ENCODE results near the gene JOSD2. TPM values are rescaled to one million over a fixed set of nuclear protein-coding genes. Genes with fewer than 3 reads are reported as not detected.

JOSD2 gene
- total RNA-seq, 2 experiments from 2014 or later: 17.2 to 17.9 TPM

GRCh38 chr19:50459067-50459456, 51.9 kb downstream of the JOSD2 start:
- intact Hi-C loops (cut with micrococcal nuclease): no loop called here
- no peak overlapping the region for H3K27ac Mint-ChIP-seq
- H3K9me3 Mint-ChIP-seq: no peaks in the 10 kb centered on the region
- peaks cover 33% of the 10 kb centered on the region for H3K27me3 Mint-ChIP-seq (ENCODE audit: low read depth)
- peaks cover 15% of the 10 kb centered on the region for H3K4me1 Mint-ChIP-seq (ENCODE audit: low read depth)
- H3K36me3 Mint-ChIP-seq (ENCODE audit: low read depth): no peaks in the 10 kb centered on the region
- no peak overlapping the region for H3K4me3 Mint-ChIP-seq
- DNase-seq: no peak
- CTCF ChIA-PET: no interaction called here

DNA sequence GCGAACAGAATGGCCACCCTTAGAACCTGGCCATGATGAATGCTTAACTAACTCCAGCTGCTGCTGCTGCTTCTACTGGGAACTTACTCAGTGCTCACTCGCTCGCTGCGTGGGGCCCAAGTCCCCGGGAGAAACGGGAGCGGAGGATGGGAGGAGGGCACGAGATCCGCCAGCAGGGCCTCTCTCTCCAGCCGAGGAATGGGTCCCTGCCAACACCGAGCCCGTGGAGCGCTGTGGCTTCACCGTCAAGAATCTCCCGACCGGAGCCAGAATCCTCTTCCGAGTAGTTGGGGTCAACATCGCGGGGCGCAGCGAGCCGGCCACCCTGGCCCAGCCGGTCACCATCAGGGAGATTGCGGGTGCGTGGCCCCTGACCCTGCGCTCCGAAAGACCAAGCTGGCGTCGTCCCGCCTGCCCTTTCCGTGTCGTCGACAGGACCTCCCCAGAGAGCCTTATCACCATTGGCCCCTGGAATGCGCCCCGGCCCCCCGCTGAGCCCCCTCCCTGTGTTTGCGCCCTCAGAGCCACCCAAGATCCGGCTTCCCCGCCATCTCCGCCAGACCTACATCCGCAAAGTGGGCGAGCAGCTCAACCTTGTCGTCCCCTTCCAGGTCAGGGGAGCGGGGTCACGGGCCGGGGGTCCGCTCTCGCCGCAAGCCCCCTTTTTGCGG, 52.5 kb downstream of the JOSD2 start:
- intact Hi-C loops (cut with micrococcal nuclease): no loop called here
- peaks cover 33% of the 10 kb centered on the region for H3K27me3 Mint-ChIP-seq (ENCODE audit: low read depth)
- H3K36me3 Mint-ChIP-seq (ENCODE audit: low read depth): no peaks in the 10 kb centered on the region
- no peaks in the 10 kb centered on the region for H3K9me3 Mint-ChIP-seq
- H3K4me3 Mint-ChIP-seq: no peak overlapping the region
- CTCF ChIA-PET: interaction anchor here (0.8 kb wide), 1 partner anchor 101 kb away, joined by 5 read pairs; no protein-coding TSS in a partner anchor
- no peak overlapping the region for H3K27ac Mint-ChIP-seq
- peaks cover 15% of the 10 kb centered on the region for H3K4me1 Mint-ChIP-seq (ENCODE audit: low read depth)
- DNase-seq: no peak

DNA sequence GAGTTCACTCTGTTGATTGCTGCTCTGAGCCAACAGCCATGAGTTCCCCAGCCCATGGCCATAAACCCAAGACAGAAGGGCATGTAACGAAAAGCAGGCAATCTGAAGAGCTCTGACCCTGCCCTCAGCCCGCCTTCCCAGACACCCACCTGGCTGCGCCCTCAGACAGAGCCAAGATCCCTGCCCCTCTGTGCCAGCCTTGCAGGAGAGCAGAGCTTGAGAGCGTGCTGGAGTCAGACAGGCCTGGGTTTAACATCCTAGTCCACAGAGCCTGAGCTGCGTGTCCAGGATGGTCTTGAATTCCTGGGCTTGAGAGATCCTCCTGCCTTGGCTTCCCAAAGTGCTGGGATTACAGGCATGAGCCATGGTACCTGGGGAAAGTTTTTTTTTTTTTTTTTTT, 53.7 kb downstream of the JOSD2 start:
- H3K36me3 Mint-ChIP-seq (ENCODE audit: low read depth): no peaks in the 10 kb centered on the region
- intact Hi-C loops (cut with micrococcal nuclease): no loop called here
- H3K4me1 Mint-ChIP-seq (ENCODE audit: low read depth): peaks cover 15% of the 10 kb centered on the region
- no peak for DNase-seq
- peaks cover 31% of the 10 kb centered on the region for H3K27me3 Mint-ChIP-seq (ENCODE audit: low read depth)
- H3K4me3 Mint-ChIP-seq: no peak overlapping the region
- H3K9me3 Mint-ChIP-seq: no peaks in the 10 kb centered on the region
- H3K27ac Mint-ChIP-seq: no peak overlapping the region
- CTCF ChIA-PET: no interaction called here

Other genes with a start within 250 kb of the JOSD2 start
- 1 to 10 TPM; 2.0 to 2.4 TPM for gene KCNC3, start 181.8 kb downstream of the JOSD2 start, total RNA-seq
- gene NAPSA, start 145.6 kb downstream of the JOSD2 start, total RNA-seq: 10 to 100 TPM; 40.2 to 41.0 TPM
- gene NR1H2, start 134.7 kb downstream of the JOSD2 start, total RNA-seq: 10 to 100 TPM; 47.2 to 49.3 TPM
- gene POLD1, start 126.8 kb downstream of the JOSD2 start, total RNA-seq: 100 to 1,000 TPM; 221 to 224 TPM
- under 1 TPM; 0.36 to 0.47 TPM for gene SPIB, start 92.3 kb downstream of the JOSD2 start, total RNA-seq
- 1 to 10 TPM in 1 of 2 experiments, under 1 TPM in 1; 0.64 to 1.6 TPM for gene MYBPC2, start 78.3 kb downstream of the JOSD2 start, total RNA-seq
- 10 to 100 TPM; 28.4 to 29.2 TPM for gene EMC10, start 34.7 kb downstream of the JOSD2 start, total RNA-seq
- gene GARIN5A, start 34.3 kb downstream of the JOSD2 start, total RNA-seq: under 1 TPM in 1 of 2 experiments, not detected in 1; 0.57 TPM
- gene ASPDH, start 2.7 kb upstream of the JOSD2 start, total RNA-seq: not detected
- not detected for gene LRRC4B, start 57.2 kb upstream of the JOSD2 start, total RNA-seq
- not detected for gene SYT3, start 128.7 kb upstream of the JOSD2 start, total RNA-seq
- gene C19orf81, start 138.3 kb upstream of the JOSD2 start, total RNA-seq: 1 to 10 TPM; 1.5 to 1.7 TPM
- gene SHANK1, start 208.6 kb upstream of the JOSD2 start, total RNA-seq: not detected
- 1 to 10 TPM in 1 of 2 experiments, under 1 TPM in 1; 0.69 to 1.4 TPM for gene CLEC11A, start 212.2 kb upstream of the JOSD2 start, total RNA-seq

Measured in activated naive CD4-positive, alpha-beta T cell treated with anti-CD3 and anti-CD28 coated beads for 36 hours (primary cell).